GM21526 (cell line): ENCODE measurements around the gene KCNG2.

ENCODE experiments used
- ATAC-seq: cut with Tn5 transposase; IDR thresholded peaks from one replicate; pipeline ENCODE4 v1.9.1; 2021; ENCODE audit warnings: moderate library complexity; ENCODE audit not compliant: unreplicated experiment, low FRiP score

The KCNG2 gene

DNA sequence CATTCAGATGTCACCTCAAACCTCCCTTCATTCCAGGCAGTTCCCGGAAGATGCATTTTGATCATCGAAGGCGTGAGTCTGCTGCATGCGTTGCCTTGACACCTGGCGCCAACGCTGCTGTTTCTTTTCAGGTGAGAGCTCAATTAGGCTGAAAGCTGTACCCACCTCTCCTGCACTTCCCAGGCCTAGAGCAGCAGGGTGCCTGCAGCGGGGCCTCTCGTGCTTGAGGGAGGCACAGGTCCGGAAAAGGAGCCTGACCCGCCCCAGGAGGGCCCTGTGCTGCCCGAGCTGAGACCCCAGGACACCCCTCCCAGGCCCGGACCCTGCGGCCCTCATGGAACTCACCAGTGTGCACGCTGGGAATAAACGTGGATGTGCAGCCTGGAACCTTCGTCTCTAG, 31.4 kb upstream of the KCNG2 start:
- no peak for ATAC-seq

GRCh38 chr18:79768745-79769144, 29.0 kb upstream of the KCNG2 start:
- ATAC-seq, result no peak

GRCh38 chr18:79769698-79770500, 27.8 kb upstream of the KCNG2 start:
- no peak for ATAC-seq

- ATAC-seq, result no peak
Measured at GRCh38 chr18:79770501-79770815, 27.3 kb upstream of the KCNG2 start.

DNA sequence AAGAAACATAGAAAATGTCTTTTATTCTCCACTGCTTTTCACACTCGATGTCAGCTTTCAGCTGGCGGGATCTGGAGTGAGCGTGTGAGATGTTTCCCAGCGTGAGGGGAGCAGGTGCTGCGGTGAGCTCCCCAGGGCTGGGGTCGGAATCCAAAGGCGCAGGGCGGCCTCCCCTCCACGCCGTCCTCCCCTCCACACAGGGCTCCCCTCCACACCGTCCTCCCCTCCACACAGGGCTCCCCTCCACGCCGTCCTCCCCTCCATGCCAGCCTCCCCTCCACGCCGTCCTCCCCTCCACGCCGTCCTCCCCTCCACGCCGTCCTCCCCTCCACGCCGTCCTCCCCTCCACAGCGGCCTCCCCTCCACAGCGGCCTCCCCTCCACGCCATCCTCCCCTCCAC, 26.9 kb upstream of the KCNG2 start:
- ATAC-seq, result no peak

DNA sequence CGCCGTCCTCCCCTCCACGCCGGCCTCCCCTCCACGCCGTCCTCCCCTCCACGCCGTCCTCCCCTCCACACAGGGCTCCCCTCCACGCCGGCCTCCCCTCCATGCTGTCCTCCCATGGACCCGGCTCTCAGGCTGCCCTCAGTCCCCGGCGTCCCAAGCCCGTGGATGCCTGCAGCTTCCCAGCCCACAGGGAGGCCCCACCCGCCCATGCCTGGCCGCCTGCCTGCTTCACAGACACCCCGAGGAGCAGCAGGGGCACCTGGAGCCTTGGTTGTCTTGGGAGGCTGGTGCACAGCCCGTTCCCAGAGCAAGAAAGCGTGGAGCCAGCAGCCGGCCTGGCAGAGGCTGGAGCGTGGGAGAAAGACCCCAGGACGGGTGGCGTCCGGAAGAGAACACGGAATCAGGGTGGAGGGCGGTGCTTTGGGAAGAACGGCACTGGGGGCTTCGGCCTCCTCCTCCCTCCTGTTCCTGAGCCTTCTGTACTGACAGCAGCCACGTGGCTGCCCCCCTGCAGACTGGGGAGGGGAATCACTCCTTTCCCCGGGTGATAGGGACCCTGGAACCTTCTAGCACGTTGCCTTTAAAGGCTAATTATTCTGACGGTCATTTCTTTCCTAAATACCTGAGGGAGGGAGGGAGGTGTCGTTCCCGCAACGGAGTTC, 26.2 kb upstream of the KCNG2 start:
- ATAC-seq, result no peak

DNA sequence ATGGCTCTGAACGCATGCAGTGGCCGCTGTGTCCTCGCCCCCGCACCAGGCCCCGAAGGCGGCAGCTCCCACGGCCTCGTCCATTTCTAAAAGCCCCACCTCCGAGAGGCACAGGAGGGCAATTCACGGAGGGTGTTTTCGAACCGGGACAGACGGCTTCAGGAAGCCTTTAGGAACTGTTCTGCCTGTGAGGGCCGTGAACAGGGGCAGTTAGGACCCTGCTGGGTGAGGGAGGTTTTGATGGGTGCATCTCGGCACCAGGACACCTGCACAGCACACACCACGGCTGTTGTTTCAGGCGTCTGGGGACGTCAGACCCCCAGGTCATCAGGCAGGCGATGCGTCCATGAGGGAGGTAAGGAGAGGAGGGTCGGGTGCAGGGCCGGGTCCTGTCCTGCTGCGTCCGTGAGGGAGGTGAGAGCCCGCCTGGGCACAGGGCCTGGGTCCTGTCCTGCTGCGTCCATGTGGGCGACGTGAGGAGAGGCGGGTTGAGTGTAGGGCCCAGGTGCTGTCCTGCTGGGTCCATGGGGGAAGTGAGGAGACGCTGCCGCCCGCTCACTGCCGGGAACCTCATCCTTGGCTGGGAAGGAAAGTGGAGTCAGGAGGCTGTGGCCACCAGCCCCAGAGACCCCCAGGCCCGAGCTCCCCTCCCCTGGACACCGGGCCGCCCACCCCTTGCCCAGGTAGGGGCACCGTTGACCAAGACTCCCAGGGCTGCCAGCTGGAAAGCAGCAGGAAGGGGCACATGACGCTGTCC, 25.5 kb upstream of the KCNG2 start:
- no peak for ATAC-seq

DNA sequence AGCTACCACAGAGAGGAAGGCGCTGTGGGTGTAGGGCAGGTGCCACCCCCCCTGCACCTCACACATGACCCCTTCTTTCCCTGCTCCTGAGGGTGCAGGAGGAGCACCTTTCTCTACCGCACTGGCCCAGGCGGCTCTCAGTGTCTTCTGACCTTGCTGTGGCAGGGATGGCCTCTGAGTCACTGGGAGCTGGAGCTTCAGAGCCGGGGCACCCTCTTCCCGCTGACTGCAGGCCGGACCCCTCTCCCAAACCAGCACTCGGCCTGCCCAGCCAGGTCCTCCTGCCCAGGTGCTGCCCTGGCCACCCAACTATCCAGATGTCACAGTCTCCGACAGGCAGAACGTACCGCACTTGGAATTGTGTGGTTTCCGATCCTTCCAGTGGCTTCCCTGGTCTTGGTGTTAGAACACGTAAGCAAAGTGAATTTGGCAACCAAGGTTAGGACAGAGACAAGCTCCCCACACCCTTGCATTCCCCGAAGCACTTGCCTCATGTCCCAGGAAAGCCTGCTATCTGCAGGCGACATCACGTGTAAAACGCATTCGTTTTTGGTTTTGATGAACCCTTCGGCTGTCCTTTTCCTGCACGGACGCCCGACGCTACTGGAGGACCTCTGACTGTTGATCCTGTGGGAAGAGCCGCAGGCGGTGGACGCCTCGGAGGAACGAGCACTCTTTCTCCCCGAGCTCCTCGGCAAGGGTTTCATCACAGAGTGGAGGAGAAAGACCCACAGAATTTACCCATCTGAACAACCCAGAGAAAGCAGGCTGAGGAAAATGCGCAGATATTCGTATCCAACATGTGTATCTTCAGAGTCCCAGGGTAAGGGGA, 24.7 kb upstream of the KCNG2 start:
- no peak for ATAC-seq

- no peak for ATAC-seq
Measured at GRCh38 chr18:79774111-79774510, 23.6 kb upstream of the KCNG2 start.

- ATAC-seq, result no peak
Measured at GRCh38 chr18:79775441-79776221, 22.1 kb upstream of the KCNG2 start.

DNA sequence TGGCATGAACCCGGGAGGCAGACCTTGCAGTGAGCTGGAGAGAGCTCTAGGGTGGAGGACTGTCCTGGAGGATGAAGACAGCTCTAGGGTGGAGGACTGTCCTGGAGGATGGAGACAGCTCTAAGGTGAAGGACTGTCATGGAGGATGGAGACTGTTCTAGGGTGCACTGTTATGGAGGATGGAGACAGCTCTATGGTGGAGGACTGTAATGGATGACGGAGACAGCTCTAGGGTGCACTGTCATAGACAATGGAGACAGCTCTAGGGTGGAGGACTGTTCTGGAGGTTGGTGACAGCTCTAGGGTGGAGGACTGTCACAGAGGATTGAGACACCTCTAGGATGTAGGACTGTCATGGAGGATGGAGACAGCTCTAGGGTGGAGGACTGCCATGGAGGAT, 21.1 kb upstream of the KCNG2 start:
- ATAC-seq, result no peak

DNA sequence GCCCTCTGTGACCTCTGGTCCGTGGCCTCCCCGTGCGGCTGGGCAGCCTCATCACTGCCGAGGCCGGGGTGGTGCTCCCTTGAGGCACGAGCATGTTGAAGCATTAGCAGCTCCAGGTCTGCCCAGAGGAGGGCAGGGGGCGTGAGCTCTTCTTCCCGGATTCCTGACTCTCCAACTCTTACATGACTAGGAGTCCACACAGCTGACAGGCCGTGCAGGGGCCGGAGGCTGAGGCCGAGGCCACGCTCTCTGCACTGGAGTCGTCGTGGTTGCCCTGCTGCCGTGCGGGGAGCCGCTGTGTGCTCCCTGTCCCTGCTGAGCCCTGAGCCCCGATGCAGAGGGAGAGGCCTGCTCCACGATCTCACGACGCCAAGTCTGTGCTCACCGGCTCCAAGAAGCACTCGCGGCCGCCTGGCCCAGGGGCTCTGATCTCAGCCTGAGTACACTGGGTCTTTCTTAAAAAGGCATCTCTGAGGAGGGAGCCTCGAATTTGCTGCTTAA, 19.4 kb upstream of the KCNG2 start:
- no peak for ATAC-seq

DNA sequence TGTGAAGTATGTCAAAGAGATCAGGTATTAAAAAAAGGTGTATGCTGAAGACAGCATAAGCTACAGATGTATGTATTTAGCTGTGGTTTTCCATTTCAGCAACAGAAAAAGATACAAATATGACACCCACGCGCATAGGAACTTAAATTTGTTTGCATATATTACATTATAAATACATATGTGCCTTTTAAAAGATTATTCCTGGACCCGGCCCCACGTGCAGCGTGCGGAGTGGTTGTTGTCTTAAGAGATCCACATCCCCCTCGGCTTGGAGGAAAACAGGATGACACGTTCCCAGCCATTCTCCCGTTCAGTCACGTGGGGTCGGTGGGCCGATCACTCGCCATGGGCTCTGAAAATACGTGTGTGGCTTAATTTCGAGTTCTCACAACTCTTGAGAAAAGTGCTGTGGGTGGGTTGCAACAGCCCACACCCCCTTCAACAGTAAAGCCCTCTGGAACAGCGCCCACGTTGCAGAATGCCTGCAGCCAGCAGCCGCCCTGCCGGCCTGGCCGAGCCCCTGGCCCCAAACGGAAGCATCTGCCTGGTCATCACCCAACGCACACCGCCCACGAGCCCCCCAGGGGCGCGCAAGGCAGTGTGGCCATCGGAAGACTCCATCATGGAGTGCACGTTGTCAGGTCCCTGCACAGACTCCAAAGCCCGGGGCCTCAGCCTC, 18.6 kb upstream of the KCNG2 start:
- no peak for ATAC-seq

DNA sequence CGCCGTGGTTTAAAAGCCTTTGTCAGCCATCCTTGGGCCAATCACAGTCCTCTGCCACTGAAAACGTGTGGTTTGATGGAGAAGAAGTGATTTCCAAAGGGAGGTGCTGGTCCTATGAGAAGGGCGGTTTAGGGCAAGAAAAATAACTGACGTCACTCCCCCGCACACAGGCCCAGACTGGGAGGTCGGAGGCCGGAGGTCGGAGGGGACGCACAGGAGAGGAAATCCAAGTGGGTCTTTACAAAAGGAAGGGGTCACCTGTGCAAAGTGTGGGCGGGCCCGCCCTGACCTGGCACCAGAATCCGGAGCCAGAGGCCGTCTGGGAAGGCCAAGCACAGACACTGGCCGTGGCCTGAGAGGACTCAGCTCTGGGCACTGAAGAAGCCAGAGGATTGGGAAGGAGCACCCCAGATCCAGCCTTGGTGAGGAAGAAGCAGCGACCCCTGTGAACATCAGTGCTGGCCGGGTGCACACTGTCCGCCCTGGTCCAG, 18.0 kb upstream of the KCNG2 start:
- ATAC-seq, result no peak

GRCh38 chr18:79780547-79780946, 17.2 kb upstream of the KCNG2 start:
- no peak for ATAC-seq

DNA sequence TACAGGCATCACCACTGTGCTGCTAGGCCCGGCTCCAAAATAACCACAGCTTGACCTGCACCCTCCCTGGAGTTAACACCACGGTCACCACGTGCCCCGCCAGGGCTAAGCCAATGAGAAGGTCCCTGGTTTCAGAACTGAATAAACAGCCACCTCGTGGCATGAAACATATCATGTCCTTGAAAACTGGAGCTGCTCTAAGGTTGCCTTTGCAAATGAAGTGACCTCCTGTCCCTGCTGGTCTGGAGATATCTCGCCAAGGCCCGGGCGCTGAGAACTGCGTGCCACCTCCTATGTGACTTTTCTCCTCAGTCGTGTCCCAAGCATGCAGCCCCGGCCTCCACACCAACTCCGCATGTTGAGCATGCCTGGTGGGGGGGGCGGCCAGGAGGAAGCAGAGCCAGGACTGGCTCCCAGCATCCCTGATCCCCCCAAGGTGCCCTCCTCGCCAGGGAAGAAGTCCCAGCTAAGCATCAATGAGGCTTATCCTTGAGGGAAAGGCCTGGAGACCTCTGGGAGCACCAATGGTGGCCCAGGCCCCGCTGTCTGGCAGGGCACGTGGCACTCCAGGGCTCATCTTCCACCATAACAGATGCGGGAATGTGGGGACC, 16.3 kb upstream of the KCNG2 start:
- ATAC-seq, result no peak

DNA sequence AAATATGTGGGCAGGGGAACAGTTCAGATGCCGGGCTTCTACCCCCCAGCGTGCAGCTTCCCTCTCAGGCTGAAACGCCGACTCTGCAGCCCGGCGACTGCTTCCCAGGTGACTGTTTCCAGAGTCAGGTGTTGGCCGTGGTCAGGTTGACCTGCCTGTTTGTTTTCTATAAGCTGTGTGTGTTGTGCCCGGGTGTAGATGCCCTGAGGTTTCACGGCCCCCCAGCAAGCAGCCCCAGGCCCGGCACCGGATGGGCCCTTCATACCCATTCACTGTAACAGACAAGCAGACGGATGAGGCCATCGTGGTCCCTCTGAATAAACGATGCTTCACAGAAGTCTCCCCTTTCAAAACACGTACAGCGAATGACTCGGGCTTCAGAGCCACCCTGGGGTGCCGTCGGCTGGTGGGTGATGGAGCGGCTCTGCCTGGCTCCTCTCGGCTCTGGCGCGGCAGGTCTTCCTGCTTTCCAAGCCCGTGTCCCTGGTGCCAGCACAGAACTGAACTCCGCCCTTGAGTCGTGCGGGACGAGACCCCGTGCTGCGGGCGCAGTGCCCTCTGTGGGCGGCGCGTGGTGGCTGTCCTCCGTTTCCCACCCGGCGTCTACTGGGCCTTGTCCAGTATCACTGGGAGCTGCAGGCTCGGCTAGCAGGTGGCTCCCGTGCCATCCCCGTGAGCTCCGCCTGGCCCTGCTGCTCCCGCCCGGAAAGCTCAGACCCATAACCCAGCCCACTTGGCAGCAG, 15.0 kb upstream of the KCNG2 start:
- no peak for ATAC-seq
